Esophagus squamous epithelium (tissue), 5 donors: ENCODE measurements around the gene CA10. TPM values are rescaled to one million over a fixed set of nuclear protein-coding genes. Genes with fewer than 3 reads are reported as not detected.

Experiments used
- DNase-seq: peaks from one replicate; lab custom pipeline; 2025; lab: John Stamatoyannopoulos, UW
- H3K27ac ChIP-seq, 4 donors: fragments of 200-600 bp; sonication (generic); one replicate each; pipeline ENCODE4 v1.5.1; 2016 to 2019; ENCODE audit warnings: mild to moderate bottlenecking in 1 of 4
- H3K27me3 ChIP-seq, 4 donors: fragments of 200-600 bp; sonication (generic); 1 replicate in 3 of 4; 2 replicates in 1 of 4; pipeline versions ENCODE4 v1.5.1 to v1.6.0; 2017 to 2021; ENCODE audit warnings: antibody characterized with exemption in 1 of 4
- H3K36me3 ChIP-seq, 3 donors: fragments of 200-600 bp; sonication (generic); one replicate each; pipeline ENCODE4 v1.5.1; 2016 to 2019
- H3K4me1 ChIP-seq, 3 donors: fragments of 200-600 bp; sonication (generic); one replicate each; pipeline ENCODE4 v1.5.1; 2017 to 2019
- H3K4me3 ChIP-seq, 4 donors: fragments of 200-600 bp; sonication (generic); 1 replicate in 3 of 4; 2 replicates in 1 of 4; pipeline ENCODE4 v1.5.1; 2016 to 2019; ENCODE audit warnings: mild to moderate bottlenecking in 2 of 4, moderate library complexity in 1 of 4
- H3K9me3 ChIP-seq, 3 donors: fragments of 200-600 bp; sonication (generic); one replicate each; pipeline ENCODE4 v1.5.1; 2016 to 2019
- POLR2A ChIP-seq, 4 donors: fragments of 450-650 bp; IDR thresholded peaks; one replicate each; pipeline ENCODE4 v1.6.1; 2017; ENCODE audit warnings: antibody characterized with exemption in 4 of 4, mild to moderate bottlenecking in 4 of 4, moderate library complexity in 3 of 4
- WGBS, 2 donors: methylation state at CpG; one replicate each; pipeline ENCODE4 v1.1.5; 2018; 5-methylcytosine and 5-hydroxymethylcytosine counted together
- intact Hi-C: fragments of 100-400 bp; cut with DNase I; formaldehyde crosslinking; loops from one replicate; pipeline ENCODE4 v1.15.0; 2022
- total RNA-seq, 4 donors: library from RNA; depleted of rRNA; stranded (reverse); fragments of >200 nt; gene quantifications; one replicate each; pipeline ENCODE4 v1.1.0, GENCODE V29; 2016
- TF ChIP-seq, protein P1 (sequence below), 6 experiments: fragments of 450-650 bp in 4 of 6; fragments of 200-600 bp in 2 of 6; sonication (generic) in 2 of 6; IDR thresholded peaks; one replicate each; pipeline ENCODE4 v1.5.1; 2016 to 2019; ENCODE audit warnings: antibody characterized with exemption in 6 of 6, mild to moderate bottlenecking in 4 of 6, moderate library complexity in 4 of 6
- donor health status: DM: yes; HTN: yes; CAD: no.

The CA10 gene
- total RNA-seq, 4 donors from 2014 or later: 0.38 TPM; not detected in 3

GRCh38 chr17:51914577-51914976, 243.9 kb downstream of the CA10 start:
- Histone ChIP-seq H3K27me3 (no peaks in the 10 kb centered on the region), H3K4me3 (no peak overlapping the region), H3K27ac (no peak overlapping the region), H3K9me3 (no peaks in the 10 kb centered on the region), H3K36me3 (no peaks in the 10 kb centered on the region), H3K4me1 (no peaks in the 10 kb centered on the region)
- intact Hi-C loops: no loop called here
- DNase-seq: no peak
- no peak for TF ChIP-seq POLR2A (IDR thresholded peaks at IDR 0.05)
- TF ChIP-seq, protein P1, sequence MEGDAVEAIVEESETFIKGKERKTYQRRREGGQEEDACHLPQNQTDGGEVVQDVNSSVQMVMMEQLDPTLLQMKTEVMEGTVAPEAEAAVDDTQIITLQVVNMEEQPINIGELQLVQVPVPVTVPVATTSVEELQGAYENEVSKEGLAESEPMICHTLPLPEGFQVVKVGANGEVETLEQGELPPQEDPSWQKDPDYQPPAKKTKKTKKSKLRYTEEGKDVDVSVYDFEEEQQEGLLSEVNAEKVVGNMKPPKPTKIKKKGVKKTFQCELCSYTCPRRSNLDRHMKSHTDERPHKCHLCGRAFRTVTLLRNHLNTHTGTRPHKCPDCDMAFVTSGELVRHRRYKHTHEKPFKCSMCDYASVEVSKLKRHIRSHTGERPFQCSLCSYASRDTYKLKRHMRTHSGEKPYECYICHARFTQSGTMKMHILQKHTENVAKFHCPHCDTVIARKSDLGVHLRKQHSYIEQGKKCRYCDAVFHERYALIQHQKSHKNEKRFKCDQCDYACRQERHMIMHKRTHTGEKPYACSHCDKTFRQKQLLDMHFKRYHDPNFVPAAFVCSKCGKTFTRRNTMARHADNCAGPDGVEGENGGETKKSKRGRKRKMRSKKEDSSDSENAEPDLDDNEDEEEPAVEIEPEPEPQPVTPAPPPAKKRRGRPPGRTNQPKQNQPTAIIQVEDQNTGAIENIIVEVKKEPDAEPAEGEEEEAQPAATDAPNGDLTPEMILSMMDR (IDR thresholded peaks at IDR 0.05): no peak

GRCh38 chr17:51913491-51914205, 244.9 kb downstream of the CA10 start:
- TF ChIP-seq POLR2A (IDR thresholded peaks at IDR 0.05): no peak
- TF ChIP-seq, protein P1 (IDR thresholded peaks at IDR 0.05): no peak
- no peak for DNase-seq
- H3K4me1 ChIP-seq: no peaks in the 10 kb centered on the region
- no peaks in the 10 kb centered on the region for H3K9me3 ChIP-seq
- WGBS, 2 donors: 54 to 80% methylated on average over 1 to 4 of the region's 4 CpGs
- no peak overlapping the region for H3K4me3 ChIP-seq
- intact Hi-C loops: no loop called here
- H3K36me3 ChIP-seq: no peaks in the 10 kb centered on the region
- no peaks in the 10 kb centered on the region for H3K27me3 ChIP-seq
- H3K27ac ChIP-seq: no peak overlapping the region

DNA sequence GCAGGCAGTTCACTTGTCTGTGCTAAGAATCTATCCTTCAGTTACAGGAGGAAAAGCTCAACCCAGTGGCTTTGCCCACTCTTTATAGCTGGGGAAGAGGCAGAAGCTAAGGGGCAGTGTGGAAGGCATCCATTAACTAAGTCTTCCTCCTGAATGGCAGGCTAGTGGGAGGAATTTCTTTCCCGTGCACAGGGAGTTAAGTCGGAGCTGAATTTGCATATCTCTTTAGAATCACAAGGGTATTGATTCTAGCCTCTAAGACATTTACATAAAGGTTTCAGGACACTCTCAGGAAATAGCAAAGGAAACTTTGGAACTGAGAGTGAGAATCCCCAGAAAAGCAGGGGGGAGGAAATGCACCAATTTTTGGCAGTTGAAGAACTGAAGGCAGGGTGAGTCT, 245.6 kb downstream of the CA10 start:
- 13% methylated on average over 2 of the region's 2 CpGs; no CpG with 5 or more reads in 1 of the 2 donors for WGBS, 2 donors
- DNase-seq: no peak
- intact Hi-C loops: no loop called here
- no peak overlapping the region for H3K4me3 ChIP-seq
- no peak overlapping the region for H3K27ac ChIP-seq
- no peaks in the 10 kb centered on the region for H3K27me3 ChIP-seq
- no peaks in the 10 kb centered on the region for H3K9me3 ChIP-seq
- no peaks in the 10 kb centered on the region for H3K4me1 ChIP-seq
- no peaks in the 10 kb centered on the region for H3K36me3 ChIP-seq
- TF ChIP-seq, protein P1 (IDR thresholded peaks at IDR 0.05): no peak
- no peak for TF ChIP-seq POLR2A (IDR thresholded peaks at IDR 0.05)

- 86 to 88% methylated on average over 6 of the region's 6 CpGs for WGBS, 2 donors
- intact Hi-C loops: no loop called here
Measured at GRCh38 chr17:51911237-51911636, 247.3 kb downstream of the CA10 start.

GRCh38 chr17:51909971-51910370, 248.5 kb downstream of the CA10 start:
- no peaks in the 10 kb centered on the region for H3K4me1 ChIP-seq
- H3K27ac ChIP-seq: no peak overlapping the region
- no peak for DNase-seq
- intact Hi-C loops: no loop called here
- no peaks in the 10 kb centered on the region for H3K9me3 ChIP-seq
- no peaks in the 10 kb centered on the region for H3K27me3 ChIP-seq
- WGBS, 2 donors: 54 to 65% methylated on average over 1 to 2 of the region's 3 CpGs
- TF ChIP-seq, protein P1 (IDR thresholded peaks at IDR 0.05): no peak
- no peak for TF ChIP-seq POLR2A (IDR thresholded peaks at IDR 0.05)
- no peak overlapping the region for H3K4me3 ChIP-seq
- H3K36me3 ChIP-seq: no peaks in the 10 kb centered on the region

More at GRCh38 chr17:51911237-51911636, 247.3 kb downstream of the CA10 start:
- no peaks in the 10 kb centered on the region for H3K27me3 ChIP-seq
- H3K36me3 ChIP-seq: no peaks in the 10 kb centered on the region
- H3K4me3 ChIP-seq: no peak overlapping the region
- no peaks in the 10 kb centered on the region for H3K4me1 ChIP-seq
- H3K9me3 ChIP-seq: no peaks in the 10 kb centered on the region
- no peak for DNase-seq
- H3K27ac ChIP-seq: no peak overlapping the region
- no peak for TF ChIP-seq POLR2A (IDR thresholded peaks at IDR 0.05)
- TF ChIP-seq, protein P1 (IDR thresholded peaks at IDR 0.05): no peak
